HG03103 (cell line): ENCODE results near the gene CLMN.
A peak's percentile ranks its signal among the peaks of the same experiment; 100 is the strongest.

Source experiments
- ATAC-seq: cut with Tn5 transposase; IDR thresholded peaks from one replicate; pipeline ENCODE4 v1.9.1; 2021; ENCODE audit warnings: low read depth; ENCODE audit not compliant: unreplicated experiment

CLMN gene

DNA sequence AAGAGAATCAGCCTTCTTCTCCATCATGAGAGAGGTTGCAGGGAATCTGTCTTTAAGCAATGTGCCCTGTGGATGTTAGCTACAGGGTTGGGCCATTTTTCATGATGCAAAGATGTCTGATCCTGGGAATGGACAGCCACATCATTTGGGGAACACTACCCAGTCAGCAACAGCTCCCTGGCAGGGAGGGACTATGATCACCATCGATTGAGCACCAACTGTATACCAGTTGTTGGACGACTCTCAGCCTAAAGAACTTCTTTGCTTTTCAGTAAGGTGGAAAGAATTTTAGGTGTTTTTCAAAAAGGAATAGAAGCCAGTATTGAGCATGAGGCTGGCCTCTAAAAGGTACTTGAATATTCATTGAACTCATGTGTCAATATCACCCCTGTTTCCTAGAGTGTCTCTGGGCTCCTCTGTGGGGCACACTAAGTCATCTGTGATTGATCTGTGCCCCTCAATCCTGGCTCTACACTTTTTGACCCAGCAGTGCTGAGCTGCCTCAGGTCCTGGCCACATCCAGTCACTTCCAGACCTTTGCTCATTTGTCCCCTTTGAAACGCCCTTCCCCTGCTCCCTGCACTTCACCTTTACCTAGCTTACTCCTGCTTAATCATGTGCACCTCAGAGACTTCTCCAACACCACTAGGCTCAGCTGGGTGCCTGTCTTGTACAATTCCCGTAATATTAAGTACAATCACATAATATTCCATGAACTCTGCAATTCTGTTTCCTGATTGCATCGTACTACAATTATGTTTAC lies 2.2 kb upstream of the CLMN start:
- no peak for ATAC-seq

GRCh38 chr14:95320955-95321600 lies 1.4 kb upstream of the CLMN start:
- ATAC-seq = no peak

GRCh38 chr14:95320078-95320895 lies 579 bp upstream of the CLMN start:
- ATAC-seq = no peak

DNA sequence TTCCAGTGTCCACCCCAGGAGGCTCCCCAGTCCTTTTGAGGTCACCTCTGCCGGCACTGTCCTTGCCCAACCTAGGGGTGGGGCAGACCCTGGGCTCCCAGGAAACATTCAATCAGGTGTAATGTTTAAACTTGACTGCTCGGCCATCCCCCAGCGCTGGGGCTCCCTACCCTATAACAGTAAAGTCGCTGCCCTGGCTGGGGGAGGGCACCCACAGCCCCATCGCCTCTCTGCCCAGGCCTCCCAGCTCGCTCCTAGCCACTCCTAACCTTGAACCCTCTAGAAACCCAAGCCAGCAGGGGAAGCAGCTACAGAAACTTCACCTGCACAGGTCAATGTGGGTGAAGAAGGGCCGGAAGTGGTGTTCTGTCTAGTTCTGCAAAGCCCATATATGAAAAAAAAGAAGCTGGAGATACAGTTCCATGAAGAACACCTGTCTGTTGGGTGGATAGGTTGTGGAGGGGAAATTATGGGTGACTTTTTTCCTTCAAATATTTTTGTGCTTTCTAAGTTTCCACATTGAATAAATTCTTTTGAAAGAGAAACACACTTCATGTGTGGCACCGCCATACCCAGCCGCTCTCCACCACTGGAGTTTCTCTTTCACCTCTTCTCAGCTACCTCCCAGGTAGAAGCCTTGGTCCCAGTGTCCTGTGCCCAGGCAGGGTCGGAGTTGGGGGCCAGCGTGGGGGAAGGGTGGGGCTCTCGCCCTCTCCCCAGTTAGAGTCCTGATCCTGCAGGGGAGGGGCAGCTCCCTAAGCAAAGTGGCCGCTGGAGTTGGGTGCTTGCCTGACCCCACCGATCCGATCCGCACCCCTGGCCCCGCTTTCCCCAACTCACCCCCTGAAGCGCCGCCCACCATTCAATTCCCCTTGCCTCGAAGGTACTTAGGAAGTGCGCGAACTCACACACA lies 1.1 kb downstream of the CLMN start:
- ATAC-seq = no peak

GRCh38 chr14:95317817-95318343 lies 1.8 kb downstream of the CLMN start:
- no peak for ATAC-seq

DNA sequence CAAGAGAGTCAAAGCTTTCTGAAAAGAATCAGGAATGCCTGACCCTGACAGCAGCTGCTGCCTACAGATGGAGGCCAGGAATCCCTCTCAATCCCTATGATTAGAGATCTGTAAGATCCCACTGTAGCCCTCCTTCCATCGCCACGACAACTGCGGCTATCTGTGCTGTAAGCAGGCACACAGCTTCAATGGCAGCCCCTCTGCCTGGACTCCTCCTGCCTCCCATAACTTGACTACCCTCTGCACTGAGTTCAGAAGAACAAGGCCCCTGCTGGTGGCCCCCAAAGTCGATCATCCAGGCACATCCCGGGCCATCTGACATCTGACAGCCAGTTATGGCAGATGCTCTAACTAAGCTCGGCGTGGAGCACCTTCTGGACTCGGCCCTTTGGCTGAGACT lies 2.9 kb downstream of the CLMN start:
- no peak for ATAC-seq

GRCh38 chr14:95315579-95315978 lies 4.1 kb downstream of the CLMN start:
- ATAC-seq = no peak

- ATAC-seq = no peak
Measured at GRCh38 chr14:95315156-95315555, 4.6 kb downstream of the CLMN start.

GRCh38 chr14:95314609-95315008 lies 5.1 kb downstream of the CLMN start:
- ATAC-seq = peak; percentile 48

DNA sequence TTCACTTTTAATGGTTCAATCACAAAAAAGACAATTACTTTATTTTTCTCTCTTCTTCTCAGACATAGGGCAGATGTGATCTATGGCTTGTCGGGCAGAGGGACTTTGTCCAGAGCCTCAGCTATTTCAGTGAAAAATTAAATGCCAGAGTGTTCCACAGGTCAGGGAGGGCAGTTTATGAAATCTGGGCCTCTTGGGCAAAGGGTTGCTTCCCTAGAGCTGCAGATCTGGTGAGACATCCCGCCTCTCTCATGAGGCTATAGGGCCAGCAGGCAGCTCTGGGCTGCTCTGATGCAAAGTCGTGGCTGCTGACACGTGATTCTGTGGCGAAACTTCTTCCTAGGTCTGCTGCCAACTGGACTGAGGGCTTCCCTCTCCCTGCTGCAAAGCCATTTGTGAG lies 6.0 kb downstream of the CLMN start:
- no peak for ATAC-seq

DNA sequence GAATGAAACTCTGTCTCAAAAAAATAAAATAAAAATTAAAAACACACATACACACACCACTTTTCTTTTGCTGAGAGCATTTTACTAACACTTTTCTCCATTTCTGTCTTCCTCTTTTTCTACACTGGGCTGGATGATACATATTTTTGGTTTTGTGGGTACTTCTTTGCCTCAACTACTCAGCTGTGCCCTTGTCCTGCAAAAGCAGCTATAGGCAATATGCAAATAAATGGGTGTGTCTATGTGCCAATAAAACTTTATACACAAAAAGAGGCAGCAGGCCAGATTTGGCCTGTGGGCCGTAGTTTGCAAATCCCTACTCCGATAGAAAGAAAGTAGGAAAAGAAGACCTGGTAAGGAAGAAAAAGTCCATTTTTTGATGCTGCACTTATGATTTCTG lies 6.5 kb downstream of the CLMN start:
- ATAC-seq = no peak

DNA sequence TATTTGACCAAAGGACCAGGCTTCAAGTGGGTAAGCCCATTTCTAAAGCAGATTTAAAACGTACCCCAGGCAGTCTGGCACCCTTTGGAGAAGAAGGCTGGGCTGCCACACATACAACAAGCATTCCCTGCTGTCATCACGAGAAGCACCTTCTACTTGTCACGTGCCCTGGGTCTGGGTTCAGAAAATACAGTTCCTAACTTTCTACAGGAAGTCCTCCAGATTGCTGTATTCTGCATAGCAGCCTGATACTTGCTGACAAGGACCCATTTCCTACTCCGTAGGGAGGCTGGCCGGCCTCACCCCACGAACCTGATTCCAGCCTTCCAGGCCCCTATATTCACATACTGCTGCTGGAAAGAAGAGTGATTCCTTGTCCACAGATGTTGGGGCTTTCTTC lies 7.4 kb downstream of the CLMN start:
- ATAC-seq = no peak

GRCh38 chr14:95311752-95312151 lies 8.0 kb downstream of the CLMN start:
- no peak for ATAC-seq

DNA sequence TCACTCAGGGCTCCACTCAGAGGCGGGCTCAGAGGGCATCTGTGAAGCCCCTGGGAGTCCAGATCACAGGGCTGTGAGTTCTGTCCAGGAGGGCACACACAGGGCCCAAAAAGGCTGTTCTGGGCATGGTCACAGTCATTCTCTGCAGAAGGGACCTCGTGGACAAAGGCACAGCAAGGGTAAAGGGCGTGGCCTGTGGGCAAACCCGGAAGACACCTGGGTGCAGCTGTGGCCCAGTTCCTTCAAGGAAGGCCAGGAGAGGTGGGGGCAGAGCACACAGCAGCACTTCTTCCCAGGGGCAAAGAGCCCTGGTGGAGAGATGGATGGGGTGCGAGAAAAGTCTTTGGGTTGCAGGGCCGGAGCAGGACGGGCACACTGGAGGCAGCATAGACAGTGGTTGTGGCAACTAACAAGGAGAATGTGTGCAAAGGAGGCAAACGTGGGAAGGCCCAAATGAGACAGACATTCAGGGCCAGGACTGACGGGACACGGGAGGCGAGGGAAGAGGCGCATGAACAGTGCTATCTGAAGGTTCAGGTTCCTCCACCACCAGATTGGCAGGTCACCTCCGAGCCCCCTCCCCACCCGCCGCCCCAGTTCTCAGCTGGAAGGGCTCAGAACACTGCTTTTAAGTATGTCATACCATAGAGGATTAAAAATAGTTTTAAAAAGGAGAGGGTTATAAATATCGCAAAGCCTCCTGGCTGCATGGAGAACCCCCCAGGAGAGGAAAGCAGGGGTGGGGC lies 8.9 kb downstream of the CLMN start:
- ATAC-seq = no peak

DNA sequence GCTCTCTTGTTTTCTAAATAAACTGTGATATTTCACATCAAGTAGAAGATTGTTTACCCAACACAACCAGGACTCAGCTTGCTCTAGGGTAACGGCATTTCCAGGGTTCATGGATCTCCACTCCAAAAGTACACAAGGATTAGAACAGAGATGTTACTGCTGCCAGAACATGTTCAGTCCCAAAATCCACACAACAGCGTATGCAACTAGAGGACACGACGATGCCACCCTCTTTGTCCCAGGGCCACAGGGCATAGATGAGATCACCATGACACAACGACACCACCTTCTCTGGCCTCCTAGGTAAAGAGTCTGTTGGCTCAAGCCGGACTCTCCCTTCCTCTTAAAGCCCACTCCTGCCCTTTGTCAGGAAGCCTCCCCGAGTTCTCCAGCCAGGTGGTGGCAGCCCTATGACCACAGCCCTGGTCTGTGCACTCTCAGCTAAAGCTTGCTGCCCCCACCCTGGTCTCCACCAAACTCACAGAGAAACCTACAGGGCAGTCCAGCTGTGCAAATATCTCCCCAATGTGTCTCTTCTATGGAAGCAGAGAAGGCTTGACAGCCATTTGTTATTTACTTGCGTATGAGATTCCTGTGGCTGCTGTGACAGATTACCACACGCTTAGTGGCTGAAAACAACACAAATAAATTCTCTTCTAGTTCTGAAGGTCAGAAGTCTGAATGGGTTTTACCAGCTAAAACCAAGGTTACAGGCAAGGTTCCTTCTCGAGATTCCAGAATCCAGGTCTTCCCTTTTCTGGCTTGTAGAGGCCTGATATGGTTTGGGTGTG lies 10.3 kb downstream of the CLMN start:
- no peak for ATAC-seq

DNA sequence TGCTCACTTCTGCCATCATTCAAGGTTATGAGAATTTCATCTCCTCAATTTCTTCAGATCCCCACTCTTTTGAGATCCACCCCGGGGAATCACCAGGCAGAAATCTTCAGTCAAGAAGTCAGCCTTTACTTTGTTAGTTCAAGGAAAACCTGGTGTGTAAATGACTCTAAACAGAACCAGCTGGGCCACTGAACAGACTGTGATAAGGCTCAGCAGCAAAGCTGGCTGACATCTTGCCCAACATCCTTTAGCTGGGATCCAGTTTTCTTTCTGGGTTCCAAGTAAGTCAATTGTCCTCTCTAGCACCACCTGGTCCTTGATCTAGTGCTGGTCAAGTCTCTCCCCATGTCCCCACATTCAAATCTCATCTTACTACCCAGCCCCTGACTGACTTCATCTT lies 11.6 kb downstream of the CLMN start:
- ATAC-seq = no peak

- ATAC-seq = no peak
Measured at GRCh38 chr14:95307402-95308041, 12.2 kb downstream of the CLMN start.

DNA sequence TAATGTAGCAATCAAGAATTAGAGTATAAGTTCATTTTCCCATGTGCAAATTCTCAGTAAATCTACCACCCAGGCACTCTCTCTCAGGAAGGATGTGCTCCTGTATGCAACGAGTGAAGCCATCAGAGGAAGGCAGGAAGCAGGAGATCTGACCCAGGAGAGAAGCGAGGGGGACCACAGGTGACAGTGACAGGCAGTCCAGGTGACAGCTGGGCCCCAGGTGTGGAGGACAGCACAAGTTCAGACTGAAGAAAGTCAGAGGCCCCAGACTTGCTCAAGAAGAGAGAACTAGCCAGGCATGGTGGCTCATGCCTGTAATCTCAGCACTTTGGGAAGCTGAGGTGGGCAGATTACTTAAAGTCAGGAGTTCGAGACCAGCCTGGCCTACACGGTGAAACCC lies 13.8 kb downstream of the CLMN start:
- no peak for ATAC-seq
